OCI-LY1 (cell line): ENCODE data around the gene FAM120C.

ENCODE experiments used
- H2AFZ ChIP-seq: fragments of 200-600 bp; sonication (generic), shearing (Covaris generic); 2 replicates; pipeline ENCODE4 v1.6.0; 2014; ENCODE audit warnings: antibody characterized with exemption, mild to moderate bottlenecking, low read length
- H3F3A ChIP-seq: fragments of 200-600 bp; sonication (generic), shearing (Covaris generic); 2 replicates; pipeline ENCODE4 v1.6.0; 2014; ENCODE audit warnings: mild to moderate bottlenecking, antibody characterized with exemption, low read length, moderate library complexity; ENCODE audit not compliant: insufficient read depth
- H3K27ac ChIP-seq: fragments of 200-600 bp; sonication (generic); 2 replicates; pipeline ENCODE4 v1.5.1; 2014; ENCODE audit warnings: low read length, mixed run types, mild to moderate bottlenecking, low read depth; ENCODE audit not compliant: poor library complexity, severe bottlenecking
- H3K27me3 ChIP-seq: fragments of 200-600 bp; sonication (generic); 2 replicates; pipeline ENCODE4 v1.6.0; 2014; ENCODE audit warnings: antibody characterized with exemption, mild to moderate bottlenecking, low read length, moderate library complexity; ENCODE audit not compliant: insufficient read depth
- H3K36me3 ChIP-seq: fragments of 200-600 bp; sonication (generic); 2 replicates; pipeline ENCODE4 v1.6.1; 2014; ENCODE audit warnings: mild to moderate bottlenecking, antibody characterized with exemption, low read length, moderate library complexity, mixed read lengths; ENCODE audit not compliant: insufficient read depth
- H3K4me1 ChIP-seq: fragments of 200-600 bp; sonication (generic); 2 replicates; pipeline ENCODE4 v1.5.1; 2014; ENCODE audit warnings: mild to moderate bottlenecking, low read length, moderate library complexity; ENCODE audit not compliant: insufficient read depth, severe bottlenecking
- H3K4me2 ChIP-seq: fragments of 200-600 bp; sonication (generic), shearing (Covaris generic); 2 replicates; pipeline ENCODE4 v1.6.1; 2014; ENCODE audit warnings: low read length
- H3K4me3 ChIP-seq: fragments of 200-600 bp; sonication (generic); 2 replicates; pipeline ENCODE4 v1.5.1; 2014; ENCODE audit warnings: low read length, low read depth, mild to moderate bottlenecking, mixed read lengths; ENCODE audit not compliant: poor library complexity, severe bottlenecking
- H3K79me2 ChIP-seq: fragments of 200-600 bp; shearing (Covaris generic); 2 replicates; pipeline ENCODE4 v1.6.1; 2016; ENCODE audit warnings: mixed run types, low read length, mixed read lengths; ENCODE audit not compliant: insufficient read depth
- H3K9ac ChIP-seq: fragments of 200-600 bp; sonication (generic), shearing (Covaris generic); 2 replicates; pipeline ENCODE4 v1.6.1; 2014; ENCODE audit warnings: mild to moderate bottlenecking, low read length, mixed read lengths
- H3K9me2 ChIP-seq: fragments of 200-600 bp; sonication (generic), shearing (Covaris generic); 2 replicates; pipeline ENCODE4 v1.6.1; 2014; ENCODE audit warnings: low read depth, mild to moderate bottlenecking, low read length, mixed read lengths
- H3K9me3 ChIP-seq: fragments of 200-600 bp; shearing (Covaris generic); 2 replicates; pipeline ENCODE4 v1.6.1; 2014; ENCODE audit warnings: low read length, mixed read lengths
- H4K20me1 ChIP-seq: fragments of 200-600 bp; sonication (generic), shearing (Covaris generic); 2 replicates; pipeline ENCODE4 v1.6.0; 2016; ENCODE audit warnings: mild to moderate bottlenecking, low read length; ENCODE audit not compliant: insufficient read depth
- EZH2 ChIP-seq: fragments of 200-600 bp; sonication (generic), shearing (Covaris generic); IDR thresholded peaks from 2 replicates; pipeline ENCODE4 v1.8.0; 2017; ENCODE audit warnings: borderline replicate concordance, mixed run types, mild to moderate bottlenecking, antibody characterized with exemption, low read length, moderate library complexity, mixed read lengths
- TF ChIP-seq, protein P1 (sequence below): fragments of 200-600 bp; sonication (generic), shearing (Covaris generic); IDR thresholded peaks from 2 replicates; pipeline ENCODE4 v1.5.1; 2017; ENCODE audit warnings: mild to moderate bottlenecking, antibody characterized with exemption, low read length, moderate library complexity, mixed read lengths

The FAM120C gene

DNA sequence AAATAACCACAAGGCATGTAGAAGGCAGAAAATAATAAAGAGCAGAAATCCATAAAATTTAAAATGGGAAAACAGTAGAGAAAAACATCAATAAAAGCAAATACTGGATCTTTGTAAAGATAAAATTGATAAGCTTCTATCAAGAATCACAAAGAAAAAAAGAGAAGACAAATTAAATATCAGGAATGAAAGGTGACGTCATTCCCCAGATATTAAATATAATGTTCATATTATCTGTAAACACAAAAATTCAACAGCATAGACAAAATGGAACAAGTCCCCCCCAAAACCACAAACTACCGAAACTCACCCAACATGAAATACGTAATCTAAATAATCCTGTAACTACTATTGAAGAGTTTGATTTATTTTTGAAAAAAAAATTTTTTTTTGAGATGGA is 30.5 kb upstream of the FAM120C start:
- Histone ChIP-seq H3K79me2 (no peaks in the 10 kb centered on the region), H3K9me3 (no peaks in the 10 kb centered on the region), H3K4me1 (no peaks in the 10 kb centered on the region), H3K9me2 (no peaks in the 10 kb centered on the region), H3K4me2 (no peak overlapping the region), H4K20me1 (no peaks in the 10 kb centered on the region), H2AFZ (no peak overlapping the region), H3K27me3 (no peaks in the 10 kb centered on the region), H3K27ac (no peak overlapping the region), H3K4me3 (no peak overlapping the region), H3F3A (no peaks in the 10 kb centered on the region), H3K36me3 (no peaks in the 10 kb centered on the region), H3K9ac (no peak overlapping the region)
- TF ChIP-seq, protein P1, sequence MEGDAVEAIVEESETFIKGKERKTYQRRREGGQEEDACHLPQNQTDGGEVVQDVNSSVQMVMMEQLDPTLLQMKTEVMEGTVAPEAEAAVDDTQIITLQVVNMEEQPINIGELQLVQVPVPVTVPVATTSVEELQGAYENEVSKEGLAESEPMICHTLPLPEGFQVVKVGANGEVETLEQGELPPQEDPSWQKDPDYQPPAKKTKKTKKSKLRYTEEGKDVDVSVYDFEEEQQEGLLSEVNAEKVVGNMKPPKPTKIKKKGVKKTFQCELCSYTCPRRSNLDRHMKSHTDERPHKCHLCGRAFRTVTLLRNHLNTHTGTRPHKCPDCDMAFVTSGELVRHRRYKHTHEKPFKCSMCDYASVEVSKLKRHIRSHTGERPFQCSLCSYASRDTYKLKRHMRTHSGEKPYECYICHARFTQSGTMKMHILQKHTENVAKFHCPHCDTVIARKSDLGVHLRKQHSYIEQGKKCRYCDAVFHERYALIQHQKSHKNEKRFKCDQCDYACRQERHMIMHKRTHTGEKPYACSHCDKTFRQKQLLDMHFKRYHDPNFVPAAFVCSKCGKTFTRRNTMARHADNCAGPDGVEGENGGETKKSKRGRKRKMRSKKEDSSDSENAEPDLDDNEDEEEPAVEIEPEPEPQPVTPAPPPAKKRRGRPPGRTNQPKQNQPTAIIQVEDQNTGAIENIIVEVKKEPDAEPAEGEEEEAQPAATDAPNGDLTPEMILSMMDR, result no peak
- no peak for TF ChIP-seq EZH2

DNA sequence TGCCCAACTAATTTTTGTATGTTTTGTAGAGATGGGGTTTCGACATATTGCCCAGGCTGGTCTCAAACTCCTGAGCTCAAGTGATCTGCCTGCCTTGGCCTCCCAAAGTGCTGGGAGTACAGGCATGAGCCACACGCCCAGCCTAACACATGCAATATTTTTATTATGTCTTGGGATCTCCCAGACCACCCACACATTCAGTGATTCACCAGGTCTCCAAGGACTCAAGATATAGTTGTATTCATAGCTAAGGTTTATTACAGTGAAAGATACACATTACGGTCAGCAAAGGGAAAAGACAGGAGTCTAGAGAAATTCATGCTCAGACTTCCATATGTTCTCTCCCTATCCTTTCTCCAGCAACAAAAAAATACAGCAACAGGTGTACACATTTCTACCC is 25.5 kb upstream of the FAM120C start:
- Histone ChIP-seq H3F3A (no peaks in the 10 kb centered on the region), H3K79me2 (no peaks in the 10 kb centered on the region), H3K4me3 (no peak overlapping the region), H3K9me2 (no peaks in the 10 kb centered on the region), H3K9ac (no peak overlapping the region), H3K9me3 (no peaks in the 10 kb centered on the region), H3K4me2 (no peak overlapping the region), H4K20me1 (no peaks in the 10 kb centered on the region), H3K4me1 (no peaks in the 10 kb centered on the region), H3K36me3 (no peaks in the 10 kb centered on the region), H2AFZ (no peak overlapping the region), H3K27me3 (no peaks in the 10 kb centered on the region), H3K27ac (no peak overlapping the region)
- TF ChIP-seq EZH2, result no peak
- TF ChIP-seq, protein P1, result no peak

DNA sequence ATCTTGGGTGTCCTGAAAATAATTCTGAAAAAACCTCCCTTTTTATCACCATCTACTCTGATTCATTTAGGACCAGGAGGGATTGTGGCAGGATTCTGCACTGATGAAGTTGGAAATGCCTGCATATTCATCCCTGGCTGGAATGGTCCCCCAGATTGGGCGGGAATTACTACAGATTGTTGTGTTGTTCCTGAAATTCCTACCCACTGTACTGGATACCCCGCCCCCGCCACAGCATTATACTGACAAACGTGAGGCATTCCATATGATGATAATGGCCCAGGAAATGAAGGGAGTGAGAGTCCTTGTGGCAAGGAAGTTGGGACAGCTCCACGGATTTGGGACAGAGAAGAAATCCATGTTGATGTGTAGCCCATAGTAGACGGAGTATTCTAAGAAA is 15.2 kb upstream of the FAM120C start:
- Histone ChIP-seq H3K79me2 (no peaks in the 10 kb centered on the region), H3K27me3 (no peaks in the 10 kb centered on the region), H2AFZ (no peak overlapping the region), H3K36me3 (no peaks in the 10 kb centered on the region), H3K27ac (no peak overlapping the region), H3K4me1 (no peaks in the 10 kb centered on the region), H3K4me3 (no peak overlapping the region), H3K9ac (no peak overlapping the region), H4K20me1 (no peaks in the 10 kb centered on the region), H3F3A (no peaks in the 10 kb centered on the region), H3K4me2 (no peak overlapping the region), H3K9me3 (no peaks in the 10 kb centered on the region), H3K9me2 (no peaks in the 10 kb centered on the region)
- no peak for TF ChIP-seq EZH2
- TF ChIP-seq, protein P1, result no peak
